Vagina (tissue), 2 donors: Measurements from ENCODE around the gene ITPK1. TPM values are rescaled to one million over a fixed set of nuclear protein-coding genes. Genes with fewer than 3 reads are reported as not detected.

Experiments
- DNase-seq, 2 donors: peaks; one replicate each; pipeline ENCODE4 v3.0.0-alpha.2; 2017; ENCODE audit errors: extremely low spot score in 2 of 2
- H3K27ac ChIP-seq: fragments of 200-600 bp; sonication (generic); one replicate; pipeline ENCODE4 v1.5.1; 2019
- H3K27me3 ChIP-seq: fragments of 200-600 bp; sonication (generic); one replicate; pipeline ENCODE4 v1.5.1; 2019
- H3K36me3 ChIP-seq, 2 donors: fragments of 200-600 bp; sonication (generic); one replicate each; pipeline ENCODE4 v1.5.1; 2017 to 2019
- H3K4me1 ChIP-seq: fragments of 200-600 bp; sonication (generic); one replicate; pipeline ENCODE4 v1.5.1; 2019
- H3K4me3 ChIP-seq, 2 donors: fragments of 200-600 bp; sonication (generic); 1 replicate in 1 of 2; 2 replicates in 1 of 2; pipeline ENCODE4 v1.5.1; 2016 to 2019
- H3K9me3 ChIP-seq: fragments of 200-600 bp; sonication (generic); one replicate; pipeline ENCODE4 v1.5.1; 2019
- POLR2A ChIP-seq, 2 donors: fragments of 450-650 bp; IDR thresholded peaks; one replicate each; pipeline ENCODE4 v1.6.1; 2017; ENCODE audit warnings: antibody characterized with exemption in 2 of 2, mild to moderate bottlenecking in 2 of 2, moderate library complexity in 2 of 2
- POLR2AphosphoS5 ChIP-seq, 2 donors: sonication (generic); formaldehyde crosslinking; IDR thresholded peaks; one replicate each; pipeline ENCODE4 v1.9.0; 2017; ENCODE audit warnings: antibody characterized with exemption in 2 of 2, mild to moderate bottlenecking in 2 of 2, low read depth in 1 of 2; ENCODE audit not compliant: insufficient read depth in 1 of 2
- intact Hi-C: fragments of 100-400 bp; cut with DNase I; formaldehyde crosslinking; loops from one replicate; pipeline ENCODE4 v1.15.1; 2023
- total RNA-seq: library from RNA; depleted of rRNA; stranded (reverse); fragments of >200 nt; gene quantifications from one replicate; pipeline ENCODE4 v1.2.3, GENCODE V29; 2016
- TF ChIP-seq, protein P1 (sequence below), 3 experiments: fragments of 450-650 bp in 2 of 3; fragments of 200-600 bp in 1 of 3; sonication (generic) in 1 of 3; IDR thresholded peaks; one replicate each; pipeline ENCODE4 v1.5.1; 2017 to 2019; ENCODE audit warnings: antibody characterized with exemption in 3 of 3, mild to moderate bottlenecking in 2 of 3, moderate library complexity in 2 of 3

ITPK1 gene
- total RNA-seq, 1 donor from 2014 or later: 49.6 TPM

DNA sequence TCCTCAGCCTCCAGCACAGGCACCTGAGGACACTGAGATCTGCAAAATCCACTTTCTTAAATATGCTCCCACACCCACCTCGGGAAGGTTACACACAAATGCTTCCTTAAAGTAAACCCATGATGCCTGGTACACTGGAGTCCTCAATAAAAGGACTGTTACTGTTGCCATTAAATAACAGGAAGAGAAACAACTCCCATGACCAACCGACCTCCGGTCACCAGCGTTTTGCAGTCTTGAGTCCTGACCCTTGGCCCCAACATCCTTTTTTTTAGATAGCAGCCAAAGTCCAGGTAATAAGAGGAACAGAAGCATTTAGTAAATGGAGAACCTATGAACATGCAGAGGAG, 42.4 kb downstream of the ITPK1 start:
- TF ChIP-seq, protein P1, sequence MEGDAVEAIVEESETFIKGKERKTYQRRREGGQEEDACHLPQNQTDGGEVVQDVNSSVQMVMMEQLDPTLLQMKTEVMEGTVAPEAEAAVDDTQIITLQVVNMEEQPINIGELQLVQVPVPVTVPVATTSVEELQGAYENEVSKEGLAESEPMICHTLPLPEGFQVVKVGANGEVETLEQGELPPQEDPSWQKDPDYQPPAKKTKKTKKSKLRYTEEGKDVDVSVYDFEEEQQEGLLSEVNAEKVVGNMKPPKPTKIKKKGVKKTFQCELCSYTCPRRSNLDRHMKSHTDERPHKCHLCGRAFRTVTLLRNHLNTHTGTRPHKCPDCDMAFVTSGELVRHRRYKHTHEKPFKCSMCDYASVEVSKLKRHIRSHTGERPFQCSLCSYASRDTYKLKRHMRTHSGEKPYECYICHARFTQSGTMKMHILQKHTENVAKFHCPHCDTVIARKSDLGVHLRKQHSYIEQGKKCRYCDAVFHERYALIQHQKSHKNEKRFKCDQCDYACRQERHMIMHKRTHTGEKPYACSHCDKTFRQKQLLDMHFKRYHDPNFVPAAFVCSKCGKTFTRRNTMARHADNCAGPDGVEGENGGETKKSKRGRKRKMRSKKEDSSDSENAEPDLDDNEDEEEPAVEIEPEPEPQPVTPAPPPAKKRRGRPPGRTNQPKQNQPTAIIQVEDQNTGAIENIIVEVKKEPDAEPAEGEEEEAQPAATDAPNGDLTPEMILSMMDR (IDR thresholded peaks at IDR 0.05): no peak
- no peak for TF ChIP-seq POLR2A (IDR thresholded peaks at IDR 0.05)
- no peak for TF ChIP-seq POLR2AphosphoS5 (IDR thresholded peaks at IDR 0.05; ENCODE audit: insufficient read depth in 1 of 2, low read depth in 1 of 2)
- no peaks in the 10 kb centered on the region for H3K36me3 ChIP-seq
- no peaks in the 10 kb centered on the region for H3K9me3 ChIP-seq
- H3K4me3 ChIP-seq: no peak overlapping the region
- H3K4me1 ChIP-seq: peaks cover 54% of the 10 kb centered on the region
- DNase-seq: no peak
- intact Hi-C loops: no loop called here
- H3K27me3 ChIP-seq: no peaks in the 10 kb centered on the region
- peak overlapping the region; percentile 80 for H3K27ac ChIP-seq

DNA sequence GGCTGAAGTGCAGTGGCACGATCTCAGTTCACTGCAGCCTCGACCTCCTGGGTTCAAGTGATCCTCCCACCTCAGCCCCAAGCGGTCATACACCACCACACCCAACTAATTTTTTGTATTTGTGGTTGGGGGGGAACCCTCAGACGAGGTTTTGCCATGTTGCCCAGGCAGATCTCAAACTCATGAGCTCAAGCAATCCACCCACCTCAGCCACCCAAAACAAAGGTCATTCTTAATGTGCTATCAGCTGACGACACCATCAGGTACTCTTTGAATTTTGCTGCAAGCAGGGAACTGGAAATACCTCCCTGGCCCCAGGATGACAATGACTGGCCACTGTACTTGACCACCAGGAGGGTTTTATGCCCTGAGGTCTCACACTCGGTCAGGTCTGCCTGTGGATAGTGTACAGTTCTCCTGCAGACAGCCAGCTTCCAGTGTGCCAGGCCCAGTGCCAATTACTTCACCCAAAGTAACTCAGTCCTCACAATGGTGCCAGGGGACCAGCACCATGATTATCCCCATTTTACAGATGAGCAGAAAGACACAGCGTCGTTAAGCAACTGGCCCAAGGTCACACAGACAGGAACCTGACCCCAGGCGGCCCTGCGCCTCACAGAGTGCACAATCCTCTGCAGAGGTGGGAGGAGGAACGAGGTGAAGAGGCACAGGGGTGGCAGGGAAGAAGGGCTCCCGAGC, 42.9 kb downstream of the ITPK1 start:
- intact Hi-C loops: no loop called here
- Histone ChIP-seq H3K4me1 (peaks cover 48% of the 10 kb centered on the region), H3K4me3 (no peak overlapping the region), H3K27me3 (no peaks in the 10 kb centered on the region), H3K9me3 (no peaks in the 10 kb centered on the region), H3K36me3 (no peaks in the 10 kb centered on the region), H3K27ac (peak overlapping the region; percentile 80)
- DNase-seq: no peak
- TF ChIP-seq, protein P1 (IDR thresholded peaks at IDR 0.05): no peak
- no peak for TF ChIP-seq POLR2AphosphoS5 (IDR thresholded peaks at IDR 0.05; ENCODE audit: insufficient read depth in 1 of 2, low read depth in 1 of 2)
- no peak for TF ChIP-seq POLR2A (IDR thresholded peaks at IDR 0.05)

DNA sequence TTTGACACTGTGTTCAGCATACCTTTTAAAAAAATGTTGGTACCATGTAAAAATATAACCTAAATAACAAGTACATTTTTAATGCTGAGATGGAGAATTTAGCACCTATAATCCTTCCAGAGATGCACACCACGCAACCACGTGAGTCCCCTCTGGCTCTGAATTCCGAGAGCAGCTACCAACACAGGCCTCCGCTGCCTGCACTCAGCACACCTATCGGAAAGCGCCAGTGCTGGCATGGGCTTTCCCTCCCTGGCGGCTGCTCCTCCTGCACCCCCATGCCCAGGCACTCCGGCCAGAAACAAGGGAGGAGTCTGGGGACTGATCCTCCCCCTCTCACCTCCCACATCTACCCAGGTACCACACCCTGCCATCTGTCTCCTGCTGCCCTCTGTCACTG, 47.0 kb downstream of the ITPK1 start:
- Histone ChIP-seq H3K27me3 (no peaks in the 10 kb centered on the region), H3K27ac (no peak overlapping the region), H3K9me3 (no peaks in the 10 kb centered on the region), H3K36me3 (no peaks in the 10 kb centered on the region), H3K4me3 (no peak overlapping the region), H3K4me1 (peaks cover 37% of the 10 kb centered on the region)
- intact Hi-C loops: no loop called here
- TF ChIP-seq POLR2A (IDR thresholded peaks at IDR 0.05) (no peak), POLR2AphosphoS5 (IDR thresholded peaks at IDR 0.05; ENCODE audit: insufficient read depth in 1 of 2, low read depth in 1 of 2) (no peak)
- TF ChIP-seq, protein P1 (IDR thresholded peaks at IDR 0.05): no peak
- no peak for DNase-seq

DNA sequence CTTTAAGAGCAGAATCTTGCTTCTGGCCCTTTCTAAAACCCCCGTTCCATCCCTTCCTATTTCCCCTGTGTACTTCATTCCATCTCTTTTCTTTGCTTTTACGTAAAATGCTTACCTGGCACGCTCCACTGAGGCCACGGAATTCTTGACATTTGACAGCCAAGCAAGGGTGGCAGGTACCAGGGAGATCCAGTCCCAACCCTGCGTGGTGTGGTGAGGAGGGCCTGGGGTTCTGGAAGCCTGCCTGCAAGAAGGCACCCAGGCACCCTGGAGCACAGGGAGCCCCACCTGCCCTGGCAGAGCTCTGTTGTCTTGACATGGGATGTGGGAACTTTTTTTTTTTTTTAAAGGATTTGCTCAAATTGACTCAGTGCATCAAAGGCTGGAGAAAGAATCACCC, 48.6 kb downstream of the ITPK1 start:
- Histone ChIP-seq H3K27ac (no peak overlapping the region), H3K36me3 (no peaks in the 10 kb centered on the region), H3K4me3 (no peak overlapping the region), H3K27me3 (no peaks in the 10 kb centered on the region), H3K9me3 (no peaks in the 10 kb centered on the region), H3K4me1 (peaks cover 39% of the 10 kb centered on the region)
- TF ChIP-seq POLR2A (IDR thresholded peaks at IDR 0.05) (no peak), POLR2AphosphoS5 (IDR thresholded peaks at IDR 0.05; ENCODE audit: insufficient read depth in 1 of 2, low read depth in 1 of 2) (no peak)
- TF ChIP-seq, protein P1 (IDR thresholded peaks at IDR 0.05): no peak
- intact Hi-C loops: no loop called here
- no peak for DNase-seq

DNA sequence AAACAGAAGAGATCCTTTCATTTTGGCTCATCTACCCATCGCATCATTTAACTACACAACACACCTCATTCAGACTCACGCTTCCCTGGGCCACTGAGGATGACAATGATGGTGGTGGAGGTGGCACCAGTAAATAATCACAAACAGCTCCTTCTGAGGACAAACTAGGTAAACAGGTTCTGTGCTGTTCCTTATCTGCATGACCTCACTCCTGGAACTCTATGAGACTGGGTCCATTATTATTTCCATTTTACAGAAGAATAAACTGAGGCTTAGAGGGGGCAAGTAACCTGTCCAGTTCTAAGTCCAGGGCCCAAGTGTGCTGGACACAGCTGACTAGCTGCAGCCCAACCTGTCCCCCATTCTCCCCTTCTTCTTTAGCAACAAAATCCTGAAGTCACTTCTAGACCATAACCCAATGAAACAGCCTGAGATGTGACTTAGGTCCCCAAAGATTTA, 50.4 kb downstream of the ITPK1 start:
- H3K27ac ChIP-seq: peak overlapping the region; percentile 66
- H3K27me3 ChIP-seq: no peaks in the 10 kb centered on the region
- peaks cover 51% of the 10 kb centered on the region for H3K4me1 ChIP-seq

More for the DNA sequence above, 50.4 kb downstream of the ITPK1 start:
- intact Hi-C loops: no loop called here
- DNase-seq: no peak
- H3K36me3 ChIP-seq: no peaks in the 10 kb centered on the region
- H3K9me3 ChIP-seq: no peaks in the 10 kb centered on the region
- H3K4me3 ChIP-seq: no peak overlapping the region
- no peak for TF ChIP-seq POLR2A (IDR thresholded peaks at IDR 0.05)
- no peak for TF ChIP-seq POLR2AphosphoS5 (IDR thresholded peaks at IDR 0.05; ENCODE audit: insufficient read depth in 1 of 2, low read depth in 1 of 2)
- TF ChIP-seq, protein P1 (IDR thresholded peaks at IDR 0.05): no peak
